ENCODE measurements around the gene AP5S1.

The AP5S1 gene

DNA sequence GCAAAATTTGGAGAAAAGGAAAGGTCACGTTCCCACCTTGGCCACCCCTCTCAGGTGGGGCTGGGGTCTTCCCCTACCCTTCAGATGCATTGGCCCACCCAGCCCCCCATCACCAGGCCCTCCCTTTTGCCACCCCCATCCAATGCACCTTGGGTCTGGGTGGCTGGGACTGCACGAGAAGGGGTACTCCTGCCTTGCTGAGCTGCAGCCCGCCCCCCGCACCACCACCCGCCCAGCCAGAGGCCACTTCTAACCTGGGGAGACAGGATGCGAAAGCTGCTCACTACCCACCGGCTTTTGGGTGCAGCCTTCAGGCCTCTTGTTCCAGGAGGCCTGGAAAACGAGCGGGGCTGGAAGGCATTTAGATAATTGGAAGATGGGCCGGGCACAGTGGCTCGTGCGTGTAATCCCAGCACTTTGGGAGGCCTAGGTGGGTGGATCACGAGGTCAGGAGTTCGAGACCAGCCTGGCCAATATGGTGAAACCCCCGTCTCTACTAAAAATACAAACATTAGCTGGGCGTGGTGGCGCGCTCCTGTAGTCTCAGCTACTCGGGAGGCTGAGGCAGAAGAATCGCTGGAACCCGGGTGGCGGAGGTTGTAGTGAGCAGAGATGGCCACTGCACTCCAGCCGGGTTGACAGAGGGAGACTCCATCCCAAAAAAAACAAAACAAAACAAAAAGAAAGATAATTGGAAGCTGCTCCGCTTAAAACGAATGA, 25.5 kb upstream of the AP5S1 start:
- DNase-seq, result no peak

- DNase-seq, result peak; percentile 88
These were observed 24.6 kb upstream of the AP5S1 start, which contains the start of gene CDC25B for GRCh38 chr20:3795511-3796468. Gene CDC25B, plus strand, starts transcription at chr20:3796310. Its CDS starts 222 bp downstream, at chr20:3796532.

- DNase-seq, result no peak
These were observed 23.7 kb upstream of the AP5S1 start for GRCh38 chr20:3796477-3797225.

- no peak for DNase-seq
These were observed 23.2 kb upstream of the AP5S1 start for GRCh38 chr20:3797226-3797545.

- DNase-seq, result no peak
These were observed 22.6 kb upstream of the AP5S1 start for GRCh38 chr20:3797592-3798372.

DNA sequence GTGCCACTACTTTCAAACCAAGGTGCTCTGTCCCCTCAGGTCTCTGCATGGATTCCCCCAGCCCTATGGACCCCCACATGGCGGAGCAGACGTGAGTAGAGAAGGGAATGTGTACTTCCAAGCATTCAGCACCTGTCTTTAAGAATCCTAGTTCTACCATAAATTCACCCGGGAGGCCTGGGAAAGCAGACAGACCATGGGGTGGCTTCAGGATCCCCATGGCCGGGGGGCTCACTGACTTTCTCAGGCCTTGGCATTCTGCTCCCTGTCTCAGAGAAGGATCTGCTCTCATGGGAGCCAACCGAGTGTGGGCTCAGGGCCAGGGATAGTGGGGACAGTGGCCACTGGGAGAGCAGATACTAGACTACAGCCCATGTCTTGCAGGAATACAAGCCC, 22.0 kb upstream of the AP5S1 start:
- no peak for DNase-seq

DNA sequence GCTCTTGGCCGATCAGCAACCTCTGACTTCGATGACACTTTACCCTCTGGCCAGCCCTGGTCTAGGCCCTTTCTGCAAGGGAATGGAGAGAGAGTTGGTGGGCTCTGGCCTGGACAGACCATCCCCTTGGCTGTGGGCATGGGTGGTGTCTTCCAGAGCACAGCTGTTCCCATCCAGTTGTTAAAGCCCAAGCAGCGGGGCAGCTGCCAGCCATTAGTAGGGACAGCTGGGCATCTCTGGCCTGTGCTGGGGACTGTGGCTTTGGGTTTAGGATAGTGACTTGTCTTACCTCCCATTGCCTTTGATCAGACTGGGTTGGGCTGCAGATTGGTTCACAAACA, 21.5 kb upstream of the AP5S1 start:
- DNase-seq, result no peak

DNA sequence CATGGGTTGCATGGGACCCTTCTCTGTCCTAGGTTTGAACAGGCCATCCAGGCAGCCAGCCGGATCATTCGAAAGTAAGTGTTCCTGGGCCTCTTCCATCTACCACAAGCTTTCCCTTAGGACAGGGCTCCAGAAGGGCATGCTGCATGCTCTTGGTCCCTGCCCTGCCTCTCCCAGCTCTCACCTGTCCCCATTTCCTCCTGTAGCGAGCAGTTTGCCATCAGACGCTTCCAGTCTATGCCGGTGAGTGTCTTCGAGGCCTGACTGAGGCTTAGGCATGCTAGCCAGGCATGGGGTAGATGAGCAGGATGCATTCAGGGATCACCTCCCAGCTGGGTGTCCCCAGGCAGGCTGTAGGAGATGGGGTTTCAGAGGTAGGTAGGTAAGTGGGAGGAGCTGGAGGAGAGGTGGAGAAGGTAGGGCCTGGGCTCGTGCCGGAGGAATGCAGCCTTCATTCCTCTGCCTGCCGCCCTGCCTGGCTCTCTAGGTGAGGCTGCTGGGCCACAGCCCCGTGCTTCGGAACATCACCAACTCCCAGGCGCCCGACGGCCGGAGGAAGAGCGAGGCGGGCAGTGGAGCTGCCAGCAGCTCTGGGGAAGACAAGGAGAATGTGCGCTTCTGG, 20.0 kb upstream of the AP5S1 start:
- no peak for DNase-seq

GRCh38 chr20:3800878-3801260, 19.5 kb upstream of the AP5S1 start:
- no peak for DNase-seq

DNA sequence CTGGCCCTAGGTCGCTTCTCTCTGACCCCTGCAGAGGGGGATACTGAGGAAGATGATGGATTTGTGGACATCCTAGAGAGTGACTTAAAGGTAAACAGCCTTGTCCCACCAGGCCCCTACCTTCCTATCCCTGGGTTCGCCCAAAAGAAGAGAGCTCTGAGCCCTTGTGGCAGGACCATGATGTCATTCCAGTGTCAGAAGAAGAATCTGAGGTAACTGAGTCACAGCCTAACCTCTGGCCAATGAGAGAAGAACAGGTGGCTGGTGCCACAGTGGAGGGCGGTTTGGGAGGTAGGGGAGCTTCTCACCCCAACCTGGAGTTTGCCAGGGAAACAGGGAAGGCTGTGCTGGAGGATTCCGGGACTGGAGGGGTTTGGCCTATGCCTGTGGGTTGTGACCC, 19.0 kb upstream of the AP5S1 start:
- DNase-seq, result no peak

DNA sequence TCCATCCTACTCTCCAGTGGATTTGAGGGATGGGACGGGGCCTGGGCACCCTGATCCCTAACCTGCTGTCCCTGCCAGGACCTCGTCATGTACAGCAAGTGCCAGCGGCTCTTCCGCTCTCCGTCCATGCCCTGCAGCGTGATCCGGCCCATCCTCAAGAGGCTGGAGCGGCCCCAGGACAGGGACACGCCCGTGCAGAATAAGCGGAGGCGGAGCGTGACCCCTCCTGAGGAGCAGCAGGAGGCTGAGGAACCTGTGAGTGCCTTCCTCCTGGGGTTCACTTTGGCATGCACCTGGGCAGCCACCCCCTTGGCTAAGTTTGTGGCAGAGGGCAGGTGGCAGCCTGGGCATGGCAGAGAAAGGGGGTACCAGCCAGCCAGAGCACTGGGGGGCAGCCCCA, 18.5 kb upstream of the AP5S1 start:
- DNase-seq, result no peak

DNA sequence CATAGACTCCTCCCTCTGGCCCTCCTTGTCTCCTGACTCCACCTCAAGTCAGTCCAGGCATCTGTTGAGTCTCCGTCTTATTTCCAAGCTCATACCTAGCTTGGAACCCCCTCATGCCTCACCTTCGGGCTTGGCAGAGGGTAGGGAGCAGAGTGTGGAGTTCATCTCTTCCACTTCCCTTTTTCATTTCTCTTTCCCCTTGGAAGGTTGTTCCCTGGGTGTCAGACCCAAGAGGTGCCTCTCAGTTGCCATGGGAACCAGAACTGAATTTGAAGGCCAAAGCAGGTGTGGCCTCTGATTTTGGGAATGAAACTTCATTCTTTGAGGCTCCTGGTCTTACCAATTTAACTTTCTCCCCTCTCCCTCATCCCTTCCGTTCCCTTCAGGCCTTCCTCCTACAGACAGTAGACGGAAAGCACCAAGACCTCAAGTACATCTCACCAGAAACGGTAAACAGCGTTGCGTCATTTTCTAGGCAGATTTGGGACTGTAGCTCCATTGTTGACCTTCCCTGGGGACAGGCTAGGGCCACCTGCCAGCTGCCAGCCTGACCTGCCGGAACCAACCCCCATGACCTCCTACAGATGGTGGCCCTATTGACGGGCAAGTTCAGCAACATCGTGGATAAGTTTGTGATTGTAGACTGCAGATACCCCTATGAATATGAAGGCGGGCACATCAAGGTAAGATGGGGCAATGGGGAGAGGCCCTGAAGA, 17.7 kb upstream of the AP5S1 start:
- DNase-seq, result no peak

- DNase-seq, result no peak
These were observed 17.1 kb upstream of the AP5S1 start for GRCh38 chr20:3803289-3803688.

DNA sequence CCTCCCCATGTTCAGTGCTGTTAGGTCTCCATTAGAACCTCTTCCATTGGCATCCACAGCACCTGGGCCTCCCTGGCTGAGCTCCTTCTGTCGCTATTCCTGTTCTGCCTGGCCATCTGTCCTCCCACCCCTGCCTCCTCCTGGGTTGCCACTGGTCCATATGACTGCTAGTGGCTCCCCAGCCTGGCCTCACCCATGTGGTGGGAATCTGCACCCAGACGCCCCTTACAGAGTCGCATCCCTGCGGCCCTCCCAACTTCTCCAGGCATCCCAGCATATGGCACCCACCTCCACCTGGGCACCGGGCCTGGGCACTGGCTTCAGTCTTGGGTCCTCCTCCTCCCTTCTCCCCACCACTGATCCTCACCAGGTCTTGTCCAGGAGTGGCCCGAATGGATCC, 16.5 kb upstream of the AP5S1 start:
- no peak for DNase-seq

GRCh38 chr20:3804254-3804751, 16.0 kb upstream of the AP5S1 start:
- no peak for DNase-seq

DNA sequence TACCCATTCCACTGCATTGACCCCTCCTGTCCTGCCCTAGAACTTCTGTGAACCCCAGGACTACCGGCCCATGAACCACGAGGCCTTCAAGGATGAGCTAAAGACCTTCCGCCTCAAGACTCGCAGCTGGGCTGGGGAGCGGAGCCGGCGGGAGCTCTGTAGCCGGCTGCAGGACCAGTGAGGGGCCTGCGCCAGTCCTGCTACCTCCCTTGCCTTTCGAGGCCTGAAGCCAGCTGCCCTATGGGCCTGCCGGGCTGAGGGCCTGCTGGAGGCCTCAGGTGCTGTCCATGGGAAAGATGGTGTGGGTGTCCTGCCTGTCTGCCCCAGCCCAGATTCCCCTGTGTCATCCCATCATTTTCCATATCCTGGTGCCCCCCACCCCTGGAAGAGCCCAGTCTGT, 15.6 kb upstream of the AP5S1 start:
- DNase-seq, result no peak

DNA sequence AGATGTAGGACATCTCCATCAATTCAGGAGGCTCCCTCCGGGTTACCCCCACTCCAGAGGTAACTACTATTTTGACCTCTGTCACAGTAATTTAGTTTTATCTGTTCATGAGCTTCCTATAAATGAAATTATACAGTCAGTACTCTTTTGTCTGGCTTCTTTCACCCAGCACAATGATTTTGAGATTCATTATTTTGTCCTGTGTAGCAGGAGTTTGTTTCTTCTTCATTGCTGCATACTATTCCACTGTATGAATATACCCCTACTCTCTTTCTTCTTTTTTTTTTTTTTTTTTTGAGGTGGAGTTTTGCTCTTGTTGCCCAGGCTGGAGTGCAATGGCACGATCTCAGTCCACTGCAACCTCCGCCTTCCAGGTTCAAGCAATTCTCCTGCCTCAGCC, 11.8 kb upstream of the AP5S1 start:
- no peak for DNase-seq

- DNase-seq, result peak; percentile 90
These were observed 8.7 kb upstream of the AP5S1 start for GRCh38 chr20:3811467-3812258.

- DNase-seq, result no peak
These were observed 8.1 kb upstream of the AP5S1 start for GRCh38 chr20:3812259-3812681.

DNA sequence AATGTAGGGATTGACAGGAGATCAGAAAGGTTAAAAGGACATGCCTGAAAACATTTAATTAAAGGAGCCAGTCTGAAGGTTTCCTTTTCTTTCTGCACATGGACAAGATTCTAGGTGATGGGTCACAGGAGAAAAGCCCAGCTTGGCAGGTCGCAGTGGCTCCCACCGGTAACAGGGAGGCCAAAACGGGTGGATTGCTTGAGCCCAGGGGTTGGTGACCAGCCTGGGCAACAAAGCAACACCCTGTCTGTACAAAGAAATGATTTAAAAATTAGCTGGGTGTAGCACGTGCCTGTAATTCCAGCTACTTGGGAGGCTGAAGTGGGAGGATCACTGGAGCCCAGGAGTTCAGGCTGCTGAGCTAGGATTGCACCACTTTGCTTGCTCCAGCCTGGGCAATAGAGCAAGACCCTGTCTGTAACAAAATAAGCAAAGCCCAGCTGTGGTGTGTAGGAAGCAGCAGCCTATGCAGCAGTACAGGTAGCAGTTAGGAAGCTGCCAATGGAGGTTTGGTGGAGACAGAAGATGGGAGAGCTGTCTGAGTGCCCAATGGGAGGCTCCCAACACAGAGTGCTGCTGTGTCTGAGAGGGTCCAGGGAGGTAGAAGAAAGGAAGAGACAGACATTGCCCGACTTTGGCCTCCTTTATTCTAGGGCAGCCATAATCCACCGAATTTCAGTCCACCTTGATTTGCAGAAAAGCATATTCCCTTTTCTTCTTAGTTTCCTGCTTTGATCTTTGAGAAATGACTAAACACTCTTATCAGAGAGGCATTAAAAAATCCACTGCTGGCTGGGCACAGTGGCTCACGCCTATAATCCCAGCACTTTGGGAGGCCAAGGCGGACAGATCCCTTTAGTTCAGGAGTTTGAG, 7.1 kb upstream of the AP5S1 start:
- no peak for DNase-seq
